Prostate gland (tissue), 2 donors: ENCODE data around the gene TMEM250.

Source experiments
- CTCF ChIP-seq, 4 experiments: fragments of 200-600 bp in 2 of 4; fragments of 450-650 bp in 2 of 4; sonication (generic) in 2 of 4; IDR thresholded peaks; 1 replicate in 3 of 4; 2 replicates in 1 of 4; pipeline ENCODE4 v1.5.1; 2016 to 2019; ENCODE audit warnings: antibody characterized with exemption in 4 of 4, mild to moderate bottlenecking in 2 of 4, moderate library complexity in 2 of 4
- POLR2AphosphoS5 ChIP-seq: sonication (generic); formaldehyde crosslinking; IDR thresholded peaks from one replicate; pipeline ENCODE4 v1.6.1; 2017; ENCODE audit warnings: antibody characterized with exemption

- TF ChIP-seq CTCF (IDR thresholded peaks at IDR 0.05) (no peak), POLR2AphosphoS5 (no peak)
Measured at GRCh38 chr9:136092353-136092650, 26.4 kb downstream of the TMEM250 start.
